Fibroblast of skin of right biceps (primary cell): Measurements from ENCODE around the gene CDRT15L2.
A peak's percentile ranks its signal among the peaks of the same experiment; 100 is the strongest.
"Not testable (repeated sequence)": the region's sequence is repeated elsewhere in the genome, so short reads cannot be mapped to it uniquely, and the experiment has no call there.

ENCODE experiments used
- DNase-seq: peaks from one replicate; pipeline ENCODE4 v3.0.0-alpha.2; 2013

The CDRT15L2 gene

GRCh38 chr17:20579424-20579823 is at the start of gene CDRT15L2:
Gene CDRT15L2, plus strand, starts transcription at chr17:20579724. Its CDS starts 20 bp downstream, at chr17:20579744.
- not testable (repeated sequence) for DNase-seq

GRCh38 chr17:20530104-20530503 is 49.4 kb upstream of the CDRT15L2 start:
- DNase-seq, result not testable (repeated sequence)

- peak; percentile 58 for DNase-seq
Measured at GRCh38 chr17:20532544-20533090, 46.9 kb upstream of the CDRT15L2 start.

GRCh38 chr17:20533206-20533605 is 46.3 kb upstream of the CDRT15L2 start:
- DNase-seq, result peak; percentile 31

- peak; percentile 14 for DNase-seq
Measured at GRCh38 chr17:20534711-20535550, 44.6 kb upstream of the CDRT15L2 start.

GRCh38 chr17:20540414-20540813 is 39.1 kb upstream of the CDRT15L2 start:
- DNase-seq, result not testable (repeated sequence)

GRCh38 chr17:20540865-20541264 is 38.7 kb upstream of the CDRT15L2 start:
- peak; percentile 12 for DNase-seq

- DNase-seq, result peak; percentile 41
Measured at GRCh38 chr17:20541853-20542546, 37.5 kb upstream of the CDRT15L2 start.

- DNase-seq, result not testable (repeated sequence)
Measured at GRCh38 chr17:20547923-20548322, 31.6 kb upstream of the CDRT15L2 start.

- not testable (repeated sequence) for DNase-seq
Measured at GRCh38 chr17:20552920-20553319, 26.6 kb upstream of the CDRT15L2 start.

GRCh38 chr17:20554728-20555127 is 24.8 kb upstream of the CDRT15L2 start:
- DNase-seq, result not testable (repeated sequence)

- DNase-seq, result not testable (repeated sequence)
Measured at GRCh38 chr17:20555135-20556010, 24.2 kb upstream of the CDRT15L2 start.

GRCh38 chr17:20558096-20558495 is 21.4 kb upstream of the CDRT15L2 start:
- not testable (repeated sequence) for DNase-seq

- not testable (repeated sequence) for DNase-seq
Measured at GRCh38 chr17:20559018-20559417, 20.5 kb upstream of the CDRT15L2 start.

GRCh38 chr17:20562587-20562986 is 16.9 kb upstream of the CDRT15L2 start:
- no peak for DNase-seq

GRCh38 chr17:20565245-20565644 is 14.3 kb upstream of the CDRT15L2 start:
- DNase-seq, result not testable (repeated sequence)

- DNase-seq, result no peak
Measured at GRCh38 chr17:20565711-20566110, 13.8 kb upstream of the CDRT15L2 start.

- not testable (repeated sequence) for DNase-seq
Measured at GRCh38 chr17:20566736-20567135, 12.8 kb upstream of the CDRT15L2 start.

GRCh38 chr17:20567421-20567820 is 12.1 kb upstream of the CDRT15L2 start:
- not testable (repeated sequence) for DNase-seq

GRCh38 chr17:20568604-20569003 is 10.9 kb upstream of the CDRT15L2 start:
- not testable (repeated sequence) for DNase-seq

- DNase-seq, result not testable (repeated sequence)
Measured at GRCh38 chr17:20571653-20572052, 7.9 kb upstream of the CDRT15L2 start.

GRCh38 chr17:20573216-20573615 is 6.3 kb upstream of the CDRT15L2 start:
- not testable (repeated sequence) for DNase-seq
